HEK293 (cell line): ENCODE data around the gene ZNF71.

Source experiments
- GLIS2 ChIP-seq: fragments of 450-650 bp; formaldehyde crosslinking; IDR thresholded peaks from 2 replicates; pipeline ENCODE4 v1.5.1; 2016; ENCODE audit warnings: missing biosample characterization, missing genetic modification characterization
- KLF10 ChIP-seq: fragments of 450-650 bp; IDR thresholded peaks from 2 replicates; pipeline ENCODE4 v1.5.1; 2018; ENCODE audit warnings: missing biosample characterization, mild to moderate bottlenecking, missing genetic modification characterization
- KLF8 ChIP-seq: fragments of 450-650 bp; formaldehyde crosslinking; IDR thresholded peaks from 2 replicates; pipeline ENCODE4 v1.5.1; 2016; ENCODE audit warnings: missing biosample characterization, missing genetic modification characterization
- REPIN1 ChIP-seq: fragments of 450-650 bp; formaldehyde crosslinking; IDR thresholded peaks from 2 replicates; pipeline ENCODE4 v1.5.1; 2017; ENCODE audit warnings: missing biosample characterization, missing genetic modification characterization, low read depth
- SCRT1 ChIP-seq: fragments of 450-650 bp; formaldehyde crosslinking; IDR thresholded peaks from 2 replicates; pipeline ENCODE4 v1.5.1; 2016; ENCODE audit warnings: missing biosample characterization, missing genetic modification characterization, borderline replicate concordance
- SP7 ChIP-seq: fragments of 450-650 bp; formaldehyde crosslinking; IDR thresholded peaks from 2 replicates; pipeline ENCODE4 v1.5.1; 2016; ENCODE audit warnings: missing biosample characterization, missing genetic modification characterization
- ZBTB20 ChIP-seq: fragments of 450-650 bp; formaldehyde crosslinking; IDR thresholded peaks from 2 replicates; pipeline ENCODE4 v1.5.1; 2016; ENCODE audit warnings: missing biosample characterization, missing genetic modification characterization
- ZBTB26 ChIP-seq: fragments of 450-650 bp; formaldehyde crosslinking; optimal IDR thresholded peaks from 2 replicates; pipeline ENCODE3; 2016; ENCODE audit warnings: missing biosample characterization, mild to moderate bottlenecking, missing genetic modification characterization
- ZFP37 ChIP-seq: fragments of 450-650 bp; formaldehyde crosslinking; IDR thresholded peaks from 2 replicates; pipeline ENCODE4 v1.5.1; 2016; ENCODE audit warnings: missing biosample characterization, missing genetic modification characterization
- ZFP41 ChIP-seq: fragments of 450-650 bp; formaldehyde crosslinking; IDR thresholded peaks from 2 replicates; pipeline ENCODE4 v1.5.1; 2016; ENCODE audit warnings: missing biosample characterization, missing genetic modification characterization, borderline replicate concordance
- ZNF133 ChIP-seq: fragments of 450-650 bp; formaldehyde crosslinking; IDR thresholded peaks from 2 replicates; pipeline ENCODE4 v1.5.1; 2016; ENCODE audit warnings: missing biosample characterization, missing genetic modification characterization
- ZNF169 ChIP-seq: fragments of 450-650 bp; formaldehyde crosslinking; IDR thresholded peaks from 2 replicates; pipeline ENCODE4 v1.5.1; 2016; ENCODE audit warnings: missing biosample characterization, missing genetic modification characterization
- ZNF239 ChIP-seq: fragments of 450-650 bp; formaldehyde crosslinking; IDR thresholded peaks from 2 replicates; pipeline ENCODE4 v1.5.1; 2016; ENCODE audit warnings: missing biosample characterization, missing genetic modification characterization
- ZNF248 ChIP-seq: fragments of 450-650 bp; formaldehyde crosslinking; IDR thresholded peaks from 2 replicates; pipeline ENCODE4 v1.5.1; 2017; ENCODE audit warnings: missing biosample characterization, missing genetic modification characterization
- ZNF266 ChIP-seq: fragments of 450-650 bp; formaldehyde crosslinking; IDR thresholded peaks from 2 replicates; pipeline ENCODE4 v1.5.1; 2016; ENCODE audit warnings: missing biosample characterization, missing genetic modification characterization, low read depth
- ZNF404 ChIP-seq: fragments of 450-650 bp; formaldehyde crosslinking; IDR thresholded peaks from 2 replicates; pipeline ENCODE4 v1.5.1; 2017; ENCODE audit warnings: missing biosample characterization, missing genetic modification characterization
- ZNF654 ChIP-seq: fragments of 450-650 bp; formaldehyde crosslinking; IDR thresholded peaks from 2 replicates; pipeline ENCODE4 v1.5.1; 2016; ENCODE audit warnings: low read depth, missing biosample characterization, missing genetic modification characterization
- ZNF660 ChIP-seq: fragments of 450-650 bp; IDR thresholded peaks from 2 replicates; pipeline ENCODE4 v1.5.1; 2018; ENCODE audit warnings: missing biosample characterization, mild to moderate bottlenecking, missing genetic modification characterization
- ZNF692 ChIP-seq: fragments of 450-650 bp; formaldehyde crosslinking; IDR thresholded peaks from 2 replicates; pipeline ENCODE4 v1.5.1; 2016; ENCODE audit warnings: missing biosample characterization, missing genetic modification characterization
- ZNF776 ChIP-seq: fragments of 450-650 bp; formaldehyde crosslinking; IDR thresholded peaks from 2 replicates; pipeline ENCODE4 v1.5.0; 2017; ENCODE audit warnings: missing biosample characterization, missing genetic modification characterization, borderline replicate concordance
- ZSCAN5A ChIP-seq: fragments of 450-650 bp; formaldehyde crosslinking; IDR thresholded peaks from 2 replicates; pipeline ENCODE4 v1.5.1; 2016; ENCODE audit warnings: missing biosample characterization, missing genetic modification characterization
- TF ChIP-seq, protein P1 (sequence below): fragments of 450-650 bp; formaldehyde crosslinking; IDR thresholded peaks from 2 replicates; pipeline ENCODE4; 2016; ENCODE audit warnings: missing biosample characterization, missing genetic modification characterization
- TF ChIP-seq, protein P2 (sequence below): fragments of 450-650 bp; formaldehyde crosslinking; IDR thresholded peaks from 2 replicates; pipeline ENCODE4 v1.5.1; 2016; ENCODE audit warnings: missing biosample characterization, missing genetic modification characterization
- TF ChIP-seq, protein P3 (sequence below): fragments of 450-650 bp; formaldehyde crosslinking; IDR thresholded peaks from 2 replicates; pipeline ENCODE4 v1.5.1; 2017; ENCODE audit warnings: missing biosample characterization, missing genetic modification characterization

ZNF71 gene

GRCh38 chr19:56595548-56595899 is 422 bp downstream of the ZNF71 start (continued):
- TF ChIP-seq ZNF133 (tag by site-specific recombination) (peak; percentile 59; the same call in 1 of the 2 replicates), ZNF239 (tag by site-specific recombination) (0 out of 2 replicates have a peak, but pooled peaks have one; percentile 46), ZBTB26 (tag by site-specific recombination) (peak; percentile 49), ZNF404 (tag by site-specific recombination) (0 out of 2 replicates have a peak, but pooled peaks have one; percentile 37), ZNF660 (tag by site-specific recombination) (no peak), ZFP37 (0 out of 2 replicates have a peak, but pooled peaks have one; percentile 30), ZNF169 (peak; percentile 87), ZNF654 (no peak), SP7 (tag by site-specific recombination) (0 out of 2 replicates have a peak, but pooled peaks have one; percentile 8), ZNF248 (tag by site-specific recombination) (peak; percentile 6; the same call in 1 of the 2 replicates), ZBTB20 (peak; percentile 16; the same call in 1 of the 2 replicates), ZFP41 (tag by site-specific recombination) (no peak), KLF10 (tag by site-specific recombination) (no peak), ZSCAN5A (tag by site-specific recombination) (no peak), REPIN1 (tag by site-specific recombination) (0 out of 2 replicates have a peak, but pooled peaks have one; percentile 61), SCRT1 (tag by site-specific recombination) (0 out of 2 replicates have a peak, but pooled peaks have one; percentile 19), KLF8 (tag by site-specific recombination) (no peak), ZNF692 (tag by site-specific recombination) (0 out of 2 replicates have a peak, but pooled peaks have one; percentile 33), ZNF776 (tag by site-specific recombination) (0 out of 2 replicates have a peak, but pooled peaks have one; percentile 35), GLIS2 (tag by site-specific recombination) (no peak), ZNF266 (tag by site-specific recombination) (peak; percentile 61; the same call in 1 of the 2 replicates)
- TF ChIP-seq, protein P1, sequence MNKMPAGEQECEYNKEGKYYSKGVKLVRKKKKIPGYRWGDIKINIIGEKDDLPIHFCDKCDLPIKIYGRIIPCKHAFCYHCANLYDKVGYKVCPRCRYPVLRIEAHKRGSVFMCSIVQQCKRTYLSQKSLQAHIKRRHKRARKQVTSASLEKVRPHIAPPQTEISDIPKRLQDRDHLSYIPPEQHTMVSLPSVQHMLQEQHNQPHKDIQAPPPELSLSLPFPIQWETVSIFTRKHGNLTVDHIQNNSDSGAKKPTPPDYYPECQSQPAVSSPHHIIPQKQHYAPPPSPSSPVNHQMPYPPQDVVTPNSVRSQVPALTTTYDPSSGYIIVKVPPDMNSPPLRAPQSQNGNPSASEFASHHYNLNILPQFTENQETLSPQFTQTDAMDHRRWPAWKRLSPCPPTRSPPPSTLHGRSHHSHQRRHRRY (tag by site-specific recombination) = no peak
- TF ChIP-seq, protein P2, sequence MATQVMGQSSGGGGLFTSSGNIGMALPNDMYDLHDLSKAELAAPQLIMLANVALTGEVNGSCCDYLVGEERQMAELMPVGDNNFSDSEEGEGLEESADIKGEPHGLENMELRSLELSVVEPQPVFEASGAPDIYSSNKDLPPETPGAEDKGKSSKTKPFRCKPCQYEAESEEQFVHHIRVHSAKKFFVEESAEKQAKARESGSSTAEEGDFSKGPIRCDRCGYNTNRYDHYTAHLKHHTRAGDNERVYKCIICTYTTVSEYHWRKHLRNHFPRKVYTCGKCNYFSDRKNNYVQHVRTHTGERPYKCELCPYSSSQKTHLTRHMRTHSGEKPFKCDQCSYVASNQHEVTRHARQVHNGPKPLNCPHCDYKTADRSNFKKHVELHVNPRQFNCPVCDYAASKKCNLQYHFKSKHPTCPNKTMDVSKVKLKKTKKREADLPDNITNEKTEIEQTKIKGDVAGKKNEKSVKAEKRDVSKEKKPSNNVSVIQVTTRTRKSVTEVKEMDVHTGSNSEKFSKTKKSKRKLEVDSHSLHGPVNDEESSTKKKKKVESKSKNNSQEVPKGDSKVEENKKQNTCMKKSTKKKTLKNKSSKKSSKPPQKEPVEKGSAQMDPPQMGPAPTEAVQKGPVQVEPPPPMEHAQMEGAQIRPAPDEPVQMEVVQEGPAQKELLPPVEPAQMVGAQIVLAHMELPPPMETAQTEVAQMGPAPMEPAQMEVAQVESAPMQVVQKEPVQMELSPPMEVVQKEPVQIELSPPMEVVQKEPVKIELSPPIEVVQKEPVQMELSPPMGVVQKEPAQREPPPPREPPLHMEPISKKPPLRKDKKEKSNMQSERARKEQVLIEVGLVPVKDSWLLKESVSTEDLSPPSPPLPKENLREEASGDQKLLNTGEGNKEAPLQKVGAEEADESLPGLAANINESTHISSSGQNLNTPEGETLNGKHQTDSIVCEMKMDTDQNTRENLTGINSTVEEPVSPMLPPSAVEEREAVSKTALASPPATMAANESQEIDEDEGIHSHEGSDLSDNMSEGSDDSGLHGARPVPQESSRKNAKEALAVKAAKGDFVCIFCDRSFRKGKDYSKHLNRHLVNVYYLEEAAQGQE (tag by site-specific recombination) = 0 out of 2 replicates have a peak, but pooled peaks have one; percentile 12
- TF ChIP-seq, protein P3, sequence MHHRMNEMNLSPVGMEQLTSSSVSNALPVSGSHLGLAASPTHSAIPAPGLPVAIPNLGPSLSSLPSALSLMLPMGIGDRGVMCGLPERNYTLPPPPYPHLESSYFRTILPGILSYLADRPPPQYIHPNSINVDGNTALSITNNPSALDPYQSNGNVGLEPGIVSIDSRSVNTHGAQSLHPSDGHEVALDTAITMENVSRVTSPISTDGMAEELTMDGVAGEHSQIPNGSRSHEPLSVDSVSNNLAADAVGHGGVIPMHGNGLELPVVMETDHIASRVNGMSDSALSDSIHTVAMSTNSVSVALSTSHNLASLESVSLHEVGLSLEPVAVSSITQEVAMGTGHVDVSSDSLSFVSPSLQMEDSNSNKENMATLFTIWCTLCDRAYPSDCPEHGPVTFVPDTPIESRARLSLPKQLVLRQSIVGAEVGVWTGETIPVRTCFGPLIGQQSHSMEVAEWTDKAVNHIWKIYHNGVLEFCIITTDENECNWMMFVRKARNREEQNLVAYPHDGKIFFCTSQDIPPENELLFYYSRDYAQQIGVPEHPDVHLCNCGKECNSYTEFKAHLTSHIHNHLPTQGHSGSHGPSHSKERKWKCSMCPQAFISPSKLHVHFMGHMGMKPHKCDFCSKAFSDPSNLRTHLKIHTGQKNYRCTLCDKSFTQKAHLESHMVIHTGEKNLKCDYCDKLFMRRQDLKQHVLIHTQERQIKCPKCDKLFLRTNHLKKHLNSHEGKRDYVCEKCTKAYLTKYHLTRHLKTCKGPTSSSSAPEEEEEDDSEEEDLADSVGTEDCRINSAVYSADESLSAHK = 0 out of 2 replicates have a peak, but pooled peaks have one; percentile 8
